Adrenal gland (tissue), 5 donors: ENCODE measurements around the gene PRR5.

Experiments used
- POLR2A ChIP-seq, 2 donors: fragments of 450-650 bp; IDR thresholded peaks; one replicate each; pipeline ENCODE4 v1.6.1; 2017; ENCODE audit warnings: antibody characterized with exemption in 2 of 2, mild to moderate bottlenecking in 2 of 2, moderate library complexity in 1 of 2
- TF ChIP-seq, protein P1 (sequence below), 6 experiments: fragments of 450-650 bp in 4 of 6; fragments of 200-600 bp in 2 of 6; sonication (generic) in 1 of 6; IDR thresholded peaks; 1 replicate in 5 of 6; 2 replicates in 1 of 6; pipeline versions ENCODE4 v1.5.1 to v1.8.0; 2016 to 2021; ENCODE audit warnings: antibody characterized with exemption in 6 of 6, mild to moderate bottlenecking in 2 of 6, moderate library complexity in 1 of 6
- donor health status: DM: no; HTN: no; CAD: no.

DNA sequence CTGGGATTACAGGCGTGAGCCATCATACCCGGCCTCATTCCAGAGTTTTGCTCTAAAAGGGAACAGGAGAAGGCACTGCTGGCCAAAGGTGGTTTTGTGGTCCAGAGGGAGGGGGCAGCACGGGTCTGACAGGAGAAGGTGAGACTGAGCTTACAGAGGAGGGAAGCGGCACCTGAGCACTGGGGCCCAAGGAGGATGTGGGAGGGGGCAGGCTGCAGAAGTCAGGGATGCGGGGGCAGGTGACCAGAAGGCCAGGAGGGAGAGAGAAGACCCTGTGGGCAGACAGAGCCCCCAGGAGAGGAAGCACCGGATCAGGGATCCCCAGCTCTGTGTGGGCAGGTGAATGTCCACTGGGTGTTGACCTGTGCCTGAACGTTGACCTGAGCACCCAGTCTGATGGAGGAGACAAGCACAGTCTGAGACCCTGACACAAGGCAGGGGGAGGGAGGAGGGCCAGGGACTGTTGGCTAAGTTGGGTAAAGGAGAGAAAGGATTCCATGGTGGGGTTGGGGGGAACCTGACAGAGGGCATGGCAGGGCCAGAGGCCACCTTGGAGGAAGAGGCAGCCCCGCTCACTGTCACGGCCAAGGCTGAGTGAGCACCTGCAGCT is 12.0 kb upstream of the PRR5 start:
- TF ChIP-seq, protein P1, sequence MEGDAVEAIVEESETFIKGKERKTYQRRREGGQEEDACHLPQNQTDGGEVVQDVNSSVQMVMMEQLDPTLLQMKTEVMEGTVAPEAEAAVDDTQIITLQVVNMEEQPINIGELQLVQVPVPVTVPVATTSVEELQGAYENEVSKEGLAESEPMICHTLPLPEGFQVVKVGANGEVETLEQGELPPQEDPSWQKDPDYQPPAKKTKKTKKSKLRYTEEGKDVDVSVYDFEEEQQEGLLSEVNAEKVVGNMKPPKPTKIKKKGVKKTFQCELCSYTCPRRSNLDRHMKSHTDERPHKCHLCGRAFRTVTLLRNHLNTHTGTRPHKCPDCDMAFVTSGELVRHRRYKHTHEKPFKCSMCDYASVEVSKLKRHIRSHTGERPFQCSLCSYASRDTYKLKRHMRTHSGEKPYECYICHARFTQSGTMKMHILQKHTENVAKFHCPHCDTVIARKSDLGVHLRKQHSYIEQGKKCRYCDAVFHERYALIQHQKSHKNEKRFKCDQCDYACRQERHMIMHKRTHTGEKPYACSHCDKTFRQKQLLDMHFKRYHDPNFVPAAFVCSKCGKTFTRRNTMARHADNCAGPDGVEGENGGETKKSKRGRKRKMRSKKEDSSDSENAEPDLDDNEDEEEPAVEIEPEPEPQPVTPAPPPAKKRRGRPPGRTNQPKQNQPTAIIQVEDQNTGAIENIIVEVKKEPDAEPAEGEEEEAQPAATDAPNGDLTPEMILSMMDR (IDR thresholded peaks at IDR 0.05), result no peak
- TF ChIP-seq POLR2A (IDR thresholded peaks at IDR 0.05), result no peak
